GM12878 (cell line): ENCODE measurements around the gene WDR18. TPM values are rescaled to one million over a fixed set of nuclear protein-coding genes. Genes with fewer than 3 reads are reported as not detected.

ENCODE experiments used
- ATAC-seq: fragments of 200-7000 bp; cut with Tn5 transposase; 3 replicates; pipeline ENCODE4 v1.9.1; 2020; ENCODE audit warnings: mild to moderate bottlenecking, moderate library complexity
- BruUV-seq: library from RNA; stranded (reverse); fragments of 400-500 nt; replicated peaks from 2 replicates; lab custom pipeline; 2021; lab: Mats Ljungman, UMichigan
- CTCF ChIA-PET: fragments of 300-600 bp; sonication (Branson Sonifier 250); formaldehyde crosslinking; extraction: SDS; loops from one replicate; lab custom pipeline; 2021; ENCODE audit warnings: inconsistent platforms; lab: Yijun Ruan, JAX
- POLR2A ChIA-PET: fragments of 350-600 bp; formaldehyde crosslinking; extraction: SDS; loops from one replicate; lab custom pipeline; 2021; ENCODE audit warnings: inconsistent platforms; lab: Charles Lee
- RAD21 ChIA-PET: fragments of 300-600 bp; sonication (Branson Sonifier 250); formaldehyde crosslinking; loops from one replicate; lab custom pipeline; 2023; ENCODE audit warnings: antibody characterized with exemption; ENCODE audit not compliant: unreplicated experiment; lab: Charles Lee
- SMC1A ChIA-PET: fragments of 300-600 bp; sonication (Branson Sonifier 250); formaldehyde crosslinking; loops from one replicate; lab custom pipeline; 2023; ENCODE audit not compliant: unreplicated experiment, uncharacterized antibody; lab: Charles Lee
- DNase-seq: peaks from one replicate; pipeline ENCODE4 v3.0.0-alpha.2; 2011; ENCODE audit warnings: low read depth, low spot score
- FAIRE-seq: peaks from 3 replicates; lab custom pipeline; 2011; peaks lifted over from hg19 to GRCh38; lab: Jason Lieb, UNC
- H2AFZ ChIP-seq: 2 replicates; pipeline ENCODE4 v1.6.0; 2011; ENCODE audit warnings: low read depth, low read length, control low read depth; ENCODE audit not compliant: control insufficient read depth
- H3K27ac ChIP-seq: 2 replicates; pipeline ENCODE4 v1.5.1; 2011; ENCODE audit warnings: control low read depth; ENCODE audit not compliant: control insufficient read depth, insufficient read depth
- H3K27me3 ChIP-seq, 2 experiments: replicated peaks in 1 of 2; 2 replicates each; pipeline versions ENCODE4 v1.6.0 to v1.6.1; 2011; ENCODE audit warnings: low read length in 1 of 2; ENCODE audit not compliant: control insufficient read depth in 2 of 2, insufficient read depth in 2 of 2
- H3K36me3 ChIP-seq, 2 experiments: 2 replicates each; pipeline ENCODE4 v1.5.1; 2011; ENCODE audit warnings: low read length in 1 of 2; ENCODE audit not compliant: control insufficient read depth in 2 of 2, insufficient read depth in 2 of 2
- H3K4me1 ChIP-seq: 2 replicates; pipeline ENCODE4 v1.6.1; 2011; ENCODE audit warnings: mild to moderate bottlenecking, low read length, moderate library complexity, mixed read lengths; ENCODE audit not compliant: control insufficient read depth, insufficient read depth
- H3K4me2 ChIP-seq: 2 replicates; pipeline ENCODE4 v1.6.0; 2011; ENCODE audit warnings: control low read depth; ENCODE audit not compliant: control insufficient read depth, insufficient read depth
- H3K4me3 ChIP-seq: fragments of 200-600 bp; sonication (generic); 2 replicates; pipeline ENCODE4 v1.5.1; 2016
- H3K79me2 ChIP-seq: 2 replicates; pipeline ENCODE4 v1.6.0; 2011; ENCODE audit warnings: low read length; ENCODE audit not compliant: control insufficient read depth, insufficient read depth
- H3K9ac ChIP-seq: 2 replicates; pipeline ENCODE4 v1.8.0; 2011; ENCODE audit warnings: low read length, control low read depth, mixed read lengths; ENCODE audit not compliant: control insufficient read depth, insufficient read depth
- H3K9me3 ChIP-seq: replicated peaks from 3 replicates; pipeline ENCODE4 v1.5.1; 2011; ENCODE audit warnings: mild to moderate bottlenecking, low read length; ENCODE audit not compliant: control insufficient read depth, insufficient read depth
- H4K20me1 ChIP-seq: 2 replicates; pipeline ENCODE4 v1.6.0; 2011; ENCODE audit not compliant: control insufficient read depth, insufficient read depth
- ELK1 ChIP-seq: IDR thresholded peaks from 2 replicates; pipeline ENCODE4 v1.6.1; 2012; ENCODE audit warnings: low read depth, low read length, improper control_type of control experiment
- GATAD2B ChIP-seq: fragments of 450-650 bp; conservative IDR thresholded peaks from 2 replicates; pipeline ENCODE4 v1.6.1; 2017; ENCODE audit warnings: low read depth, mild to moderate bottlenecking, moderate library complexity
- MYC ChIP-seq: IDR thresholded peaks from 2 replicates; pipeline ENCODE4 v1.6.1; 2011; ENCODE audit warnings: mild to moderate bottlenecking, low read length, moderate library complexity, inconsistent platforms; ENCODE audit not compliant: insufficient read depth, insufficient replicate concordance, insufficient read length, severe bottlenecking
- NRF1 ChIP-seq: conservative IDR thresholded peaks from 2 replicates; pipeline ENCODE4 v1.6.1; 2011; ENCODE audit warnings: mild to moderate bottlenecking, low read depth, low read length, improper control_type of control experiment
- PRDM15 ChIP-seq: fragments of 450-650 bp; formaldehyde crosslinking; IDR thresholded peaks from 2 replicates; pipeline ENCODE4 v1.4.0; 2020; ENCODE audit warnings: mild to moderate bottlenecking, moderate library complexity
- RCOR1 ChIP-seq: conservative IDR thresholded peaks from 2 replicates; pipeline ENCODE4 v1.6.1; 2012; ENCODE audit warnings: low read depth, low read length, improper control_type of control experiment
- ZNF207 ChIP-seq: fragments of 450-650 bp; IDR thresholded peaks from 2 replicates; pipeline ENCODE4 v1.6.1; 2014; ENCODE audit warnings: antibody characterized with exemption, mild to moderate bottlenecking, borderline replicate concordance
- WGBS: methylation state at CpG from one replicate; pipeline ENCODE4 v1.1.6; 2016; ENCODE audit warnings: low lambda C conversion rate; ENCODE audit not compliant: insufficient replicate concordance, insufficient coverage; ENCODE audit errors: missing lambda C conversion rate; 5-methylcytosine and 5-hydroxymethylcytosine counted together
- in situ Hi-C: fragments of 300-500 bp; cut with MboI; formaldehyde crosslinking; loops from 9 replicates; pipeline ENCODE4 v1.14.3; 2018; ENCODE audit warnings: mixed read lengths
- intact Hi-C: fragments of 100-400 bp; cut with micrococcal nuclease; formaldehyde crosslinking; loops from one replicate; pipeline ENCODE4 v1.14.2; 2022; ENCODE audit not compliant: unreplicated experiment
- polyA plus RNA-seq, 11 experiments: library from polyadenylated mRNA; depleted of rRNA in 4 of 11; unstranded in 6 of 11; stranded (reverse) in 5 of 11; fragments of >200 nt; fragmentation: Nextera tagmentation in 4 of 11; fragmentation: Illumina TruSeq in 1 of 11; extraction: Ambion mirVana in 4 of 11; extraction: Trizol in 1 of 11; gene quantifications; 1 replicate in 1 of 11; 2 replicates in 10 of 11; pipeline versions ENCODE4 v1.2.1 to v1.2.3, GENCODE V29; 2011 to 2016; ENCODE audit warnings: inconsistent platforms in 2 of 11, missing spikeins in 2 of 11, low read depth in 1 of 11
- total RNA-seq, 4 experiments: library from RNA; depleted of rRNA in 3 of 4; stranded (reverse); fragments of >200 nt in 3 of 4; fragmentation: Illumina TruSeq in 1 of 4; extraction: Trizol in 1 of 4; gene quantifications; 2 replicates each; pipeline versions ENCODE4 v1.2.1 to v1.2.3, GENCODE V29; 2013 to 2021

Gene WDR18
- total and polyA plus RNA-seq, 10 of the 15 experiments (the other 5 are each of a cell fraction or from before 2014, with no cell fraction given), result 3.0 to 206 (median 62.3) TPM

GRCh38 chr19:1011831-1012333 is 27.7 kb downstream of the WDR18 start:
- SMC1A ChIA-PET, result no interaction called here
- POLR2A ChIA-PET, result no interaction called here
- H3K4me2 ChIP-seq, result no peak overlapping the region
- TF ChIP-seq ZNF207, result no peak
- TF ChIP-seq RCOR1, result no peak
- no peak for TF ChIP-seq GATAD2B
- no peak for TF ChIP-seq PRDM15 (CRISPR knock-in tag)
- no peak for TF ChIP-seq ELK1
- TF ChIP-seq NRF1, result no peak
- no peak for TF ChIP-seq MYC
- CTCF ChIA-PET, result no interaction called here
- no peaks in the 10 kb centered on the region for H3K9me3 ChIP-seq
- no peak overlapping the region for H3K4me3 ChIP-seq
- H3K79me2 ChIP-seq, result peaks cover 25% of the 10 kb centered on the region
- DNase-seq, result no peak
- H4K20me1 ChIP-seq, result no peaks in the 10 kb centered on the region
- no peak for ATAC-seq
- no peak for FAIRE-seq
- intact Hi-C loops, result no loop called here
- H3K9ac ChIP-seq, result no peak overlapping the region
- H3K36me3 ChIP-seq, result peaks cover 3 to 39% of the 10 kb centered on the region in 2 experiments; a peak in 3 of 4 replicates
- no peak overlapping the region for H3K27ac ChIP-seq
- RAD21 ChIA-PET, result interaction anchor here (0.9 kb wide), 1 partner anchor 8 kb away, joined by 3 read pairs; no protein-coding TSS in a partner anchor
- H2AFZ ChIP-seq, result no peak overlapping the region
- no TSS peak for BruUV-seq
- no peaks in the 10 kb centered on the region for H3K27me3 ChIP-seq
- 95% methylated on average over 33 of the region's 36 CpGs for WGBS
- in situ Hi-C loops, result no loop called here
- H3K4me1 ChIP-seq, result peaks cover 11% of the 10 kb centered on the region
